ENCODE data around the gene IDUA. TPM values are rescaled to one million over a fixed set of nuclear protein-coding genes. Genes with fewer than 3 reads are reported as not detected.
A peak's percentile ranks its signal among the peaks of the same experiment; 100 is the strongest.

IDUA gene
- total and polyA plus RNA-seq, 12 donors = 4.6 to 13.3 (median 8.7) TPM

- Histone ChIP-seq H3K36me3 (peaks cover 0 to 7% (median 0%) of the 10 kb centered on the region in 9 donors), H3K27ac (no peak overlapping the region), H3K4me1 (peaks cover 4 to 32% (median 25%) of the 10 kb centered on the region in 9 donors), H3K27me3 (no peaks in the 10 kb centered on the region), H3K9me3 (no peaks in the 10 kb centered on the region), H3K4me3 (peak overlapping the region in 8 of 10 donors; percentile 2 to 80 (median 29))
- WGBS, 2 donors = 47 to 53% methylated on average over 23 of the region's 23 CpGs
- ATAC-seq (peak; percentile 56 to 77 (median 70)), DNase-seq (peak; percentile 65 to 79)
- intact Hi-C loops (cut with DNase I) = no loop called here
- peak in 1 of 9 donors; percentile 12 for TF ChIP-seq CTCF (IDR thresholded peaks at IDR 0.05)
These were observed 1.6 kb upstream of the IDUA start for GRCh38 chr4:985123-985830.

- Histone ChIP-seq H3K9me3 (no peaks in the 10 kb centered on the region), H3K4me3 (peak overlapping the region; percentile 41 to 92 (median 76)), H3K27ac (peak overlapping the region in 9 of 10 donors; percentile 6 to 84 (median 58)), H3K36me3 (peaks cover 0 to 13% (median 0%) of the 10 kb centered on the region in 9 donors), H3K27me3 (no peaks in the 10 kb centered on the region), H3K4me1 (peaks cover 4 to 32% (median 25%) of the 10 kb centered on the region in 9 donors)
- intact Hi-C loops (cut with DNase I) = no loop called here
- ATAC-seq (peak in 6 of 8 donors; percentile 2 to 38 (median 26)), DNase-seq (no peak)
- 2 to 4% methylated on average over 14 of the region's 14 CpGs for WGBS, 2 donors
- TF ChIP-seq CTCF (IDR thresholded peaks at IDR 0.05) = no peak
These were observed 391 bp upstream of the IDUA start for GRCh38 chr4:986428-986878.

GRCh38 chr4:987624-988513 lies 1.0 kb downstream of the IDUA start:
- H3K9me3 ChIP-seq = no peaks in the 10 kb centered on the region
- H3K27me3 ChIP-seq = no peaks in the 10 kb centered on the region
- peak overlapping the region in 9 of 10 donors; percentile 59 to 92 (median 79) for H3K4me3 ChIP-seq
- H3K27ac ChIP-seq = peak overlapping the region in 2 of 10 donors; percentile 61 to 84
- intact Hi-C loops (cut with DNase I) = no loop called here
- DNase-seq (peak in 1 of 2 donors; percentile 26), ATAC-seq (peak in 1 of 8 donors; percentile 4)
- TF ChIP-seq CTCF (IDR thresholded peaks at IDR 0.05) = no peak
- WGBS, 2 donors = 79 to 81% methylated on average over 37 of the region's 37 CpGs
- peaks cover 4 to 32% (median 25%) of the 10 kb centered on the region in 9 donors for H3K4me1 ChIP-seq
- H3K36me3 ChIP-seq = peaks cover 0 to 15% (median 0%) of the 10 kb centered on the region in 9 donors
